GM12873 (cell line): Measurements from ENCODE around the gene OR1S1.
"Not testable (repeated sequence)": the region's sequence is repeated elsewhere in the genome, so short reads cannot be mapped to it uniquely, and the experiment has no call there.

Experiments
- TF ChIP-seq, protein P1 (sequence below): IDR thresholded peaks from 2 replicates; pipeline ENCODE4 v1.5.1; 2012; ENCODE audit warnings: low read depth, mild to moderate bottlenecking, moderate library complexity, low read length, control low read depth; ENCODE audit not compliant: insufficient read depth; ENCODE audit errors: missing control alignments

OR1S1 gene

DNA sequence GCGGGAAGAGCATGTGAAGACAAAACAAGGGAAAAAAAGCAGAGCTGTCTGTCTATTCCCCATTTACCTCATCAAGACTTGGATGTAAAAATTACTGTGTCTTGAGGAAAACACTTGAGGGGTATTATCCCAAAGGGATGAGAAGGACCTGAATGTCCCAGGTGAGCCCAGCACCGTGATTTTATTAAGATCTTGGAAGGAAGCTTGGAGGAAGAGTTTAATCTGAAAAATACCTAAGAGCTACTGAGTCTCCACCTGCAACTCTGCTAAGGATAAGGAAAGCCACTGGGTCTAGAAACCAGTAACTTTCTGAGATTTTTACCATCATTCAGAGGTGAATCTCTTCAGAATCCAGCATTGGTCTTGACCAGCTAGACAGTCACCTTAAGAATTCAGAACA lies at the start of gene OR1S1:
Gene OR1S1 (plus strand): TSS at position 301 of the 400 bp plus-strand sequence.
- TF ChIP-seq, protein P1, sequence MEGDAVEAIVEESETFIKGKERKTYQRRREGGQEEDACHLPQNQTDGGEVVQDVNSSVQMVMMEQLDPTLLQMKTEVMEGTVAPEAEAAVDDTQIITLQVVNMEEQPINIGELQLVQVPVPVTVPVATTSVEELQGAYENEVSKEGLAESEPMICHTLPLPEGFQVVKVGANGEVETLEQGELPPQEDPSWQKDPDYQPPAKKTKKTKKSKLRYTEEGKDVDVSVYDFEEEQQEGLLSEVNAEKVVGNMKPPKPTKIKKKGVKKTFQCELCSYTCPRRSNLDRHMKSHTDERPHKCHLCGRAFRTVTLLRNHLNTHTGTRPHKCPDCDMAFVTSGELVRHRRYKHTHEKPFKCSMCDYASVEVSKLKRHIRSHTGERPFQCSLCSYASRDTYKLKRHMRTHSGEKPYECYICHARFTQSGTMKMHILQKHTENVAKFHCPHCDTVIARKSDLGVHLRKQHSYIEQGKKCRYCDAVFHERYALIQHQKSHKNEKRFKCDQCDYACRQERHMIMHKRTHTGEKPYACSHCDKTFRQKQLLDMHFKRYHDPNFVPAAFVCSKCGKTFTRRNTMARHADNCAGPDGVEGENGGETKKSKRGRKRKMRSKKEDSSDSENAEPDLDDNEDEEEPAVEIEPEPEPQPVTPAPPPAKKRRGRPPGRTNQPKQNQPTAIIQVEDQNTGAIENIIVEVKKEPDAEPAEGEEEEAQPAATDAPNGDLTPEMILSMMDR: not testable (repeated sequence)

DNA sequence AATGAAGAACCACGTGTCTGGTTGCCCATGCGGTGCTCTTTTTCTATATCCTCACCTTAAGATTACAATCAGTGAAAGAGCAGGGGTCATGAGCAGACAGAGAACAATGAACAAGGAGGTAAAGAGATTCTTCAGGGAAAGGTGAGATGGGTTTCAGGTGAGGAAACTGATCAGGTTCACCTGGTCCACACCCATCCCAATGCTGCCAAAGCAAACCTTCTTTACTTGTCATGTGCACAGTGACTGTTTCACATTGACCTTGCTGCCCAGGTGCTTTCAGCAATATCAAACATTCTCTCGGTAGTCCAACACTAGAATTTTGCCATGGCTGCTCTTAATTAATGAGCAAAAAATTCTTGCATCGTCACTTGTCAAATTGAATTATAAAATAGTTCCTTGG lies 48.1 kb upstream of the OR1S1 start:
- TF ChIP-seq, protein P1: no peak

DNA sequence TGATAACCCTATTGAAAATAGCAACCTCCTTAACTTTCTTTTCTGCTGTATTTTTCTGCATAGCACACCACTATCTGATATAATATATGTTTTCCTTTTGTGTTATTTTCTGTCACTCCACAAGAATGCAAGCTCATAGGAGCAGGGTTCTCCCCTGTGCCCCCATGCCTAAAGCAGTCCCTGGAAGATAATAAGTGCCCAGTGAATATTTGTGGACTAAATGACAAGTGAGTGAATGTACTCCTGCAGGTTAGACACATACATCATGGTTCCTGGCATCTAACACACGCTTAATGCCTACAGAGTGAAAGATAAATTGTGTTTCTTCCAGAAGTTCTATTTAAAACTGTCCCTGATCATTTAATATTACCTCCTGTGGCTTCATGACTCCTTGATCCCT lies 47.5 kb upstream of the OR1S1 start:
- TF ChIP-seq, protein P1: no peak

DNA sequence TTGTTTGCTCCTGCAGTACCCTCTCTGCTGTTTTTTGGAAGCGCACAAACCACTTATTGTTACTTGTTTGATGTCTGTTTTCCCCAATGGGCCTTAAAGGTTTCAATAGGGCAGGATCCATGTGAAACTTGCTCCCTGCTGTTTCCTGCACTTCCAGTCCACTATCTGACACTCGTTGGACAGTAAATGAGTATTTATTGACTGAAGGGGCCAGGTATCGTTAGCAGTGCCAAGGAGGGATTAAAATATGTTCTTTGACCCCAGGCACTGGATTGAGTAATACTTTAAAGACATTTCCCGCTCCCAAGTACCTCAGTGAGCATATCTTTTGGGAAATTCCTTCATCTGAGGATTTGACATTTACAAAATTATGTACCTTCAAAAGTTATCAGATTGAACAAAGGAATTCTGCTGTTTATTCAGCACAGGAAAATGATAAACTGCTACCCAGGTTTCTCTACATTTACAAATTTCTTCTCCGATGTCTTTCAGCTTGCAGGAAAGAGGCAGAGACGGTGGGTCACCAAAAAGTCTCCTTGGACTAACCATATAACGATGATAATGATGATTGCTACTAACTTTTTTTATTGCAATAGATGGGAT lies 46.9 kb upstream of the OR1S1 start:
- TF ChIP-seq, protein P1: no peak

DNA sequence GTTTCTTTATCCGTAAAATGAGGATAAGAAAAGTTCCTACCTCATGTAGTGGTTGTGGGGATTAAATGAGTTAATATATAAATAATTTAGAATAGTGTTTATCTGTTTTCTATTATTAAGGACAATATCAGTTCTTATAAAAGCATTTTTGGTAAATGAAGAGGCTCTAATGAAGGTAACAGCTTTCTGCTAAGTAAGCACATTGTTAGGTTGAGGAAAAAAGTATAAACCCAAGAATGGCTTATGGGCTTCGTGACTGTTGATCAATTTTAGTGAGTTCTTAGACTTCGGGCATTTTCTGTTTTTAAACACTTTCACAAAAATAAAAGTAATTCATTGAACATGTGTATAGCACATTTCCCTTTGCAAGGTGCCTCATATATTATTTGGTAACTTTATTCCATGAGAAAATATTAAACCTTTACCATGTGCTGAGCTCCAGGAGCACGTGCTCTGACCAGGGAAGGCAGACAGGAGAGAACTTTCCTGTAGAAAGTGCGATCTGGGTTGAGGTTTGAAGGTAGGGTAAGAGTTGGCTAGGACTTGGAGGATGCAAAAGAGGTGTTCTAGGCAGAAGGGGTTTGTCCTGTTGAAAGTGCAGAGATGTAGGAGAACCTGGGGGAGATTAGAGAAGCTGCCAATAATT lies 35.0 kb upstream of the OR1S1 start:
- TF ChIP-seq, protein P1: no peak

DNA sequence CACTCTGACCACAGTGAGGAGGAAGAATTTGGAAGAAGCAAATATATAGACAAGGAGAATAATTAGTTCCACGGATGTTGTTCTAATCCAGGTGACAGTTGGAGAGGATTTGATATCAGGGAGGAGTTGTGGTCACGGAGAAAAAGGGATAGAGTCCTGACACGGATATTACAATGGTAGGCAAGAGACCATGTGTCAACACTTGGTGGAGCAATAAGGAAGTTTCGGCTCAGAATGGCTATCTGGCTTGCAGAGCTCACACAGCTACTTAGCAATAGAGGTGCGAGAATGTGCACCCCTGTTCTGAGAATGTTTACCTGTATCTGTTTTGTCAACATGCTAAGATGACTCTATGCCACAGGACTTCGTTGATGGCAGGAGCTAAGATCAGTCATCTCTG lies 34.1 kb upstream of the OR1S1 start:
- TF ChIP-seq, protein P1: no peak

DNA sequence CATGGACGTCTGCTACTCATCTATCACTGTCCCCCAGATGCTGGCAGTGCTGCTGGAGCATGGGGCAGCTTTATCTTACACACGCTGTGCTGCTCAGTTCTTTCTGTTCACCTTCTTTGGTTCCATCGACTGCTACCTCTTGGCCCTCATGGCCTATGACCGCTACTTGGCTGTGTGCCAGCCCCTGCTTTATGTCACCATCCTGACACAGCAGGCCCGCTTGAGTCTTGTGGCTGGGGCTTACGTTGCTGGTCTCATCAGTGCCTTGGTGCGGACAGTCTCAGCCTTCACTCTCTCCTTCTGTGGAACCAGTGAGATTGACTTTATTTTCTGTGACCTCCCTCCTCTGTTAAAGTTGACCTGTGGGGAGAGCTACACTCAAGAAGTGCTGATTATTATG lies 32.9 kb upstream of the OR1S1 start:
- TF ChIP-seq, protein P1: no peak
